ENCODE results near the gene TULP4. TPM values are rescaled to one million over a fixed set of nuclear protein-coding genes. Genes with fewer than 3 reads are reported as not detected.
A peak's percentile ranks its signal among the peaks of the same experiment; 100 is the strongest.
"Not testable (repeated sequence)": the region's sequence is repeated elsewhere in the genome, so short reads cannot be mapped to it uniquely, and the experiment has no call there.

The TULP4 gene
- polyA plus RNA-seq, 2 donors: 3.5 to 7.6 TPM

DNA sequence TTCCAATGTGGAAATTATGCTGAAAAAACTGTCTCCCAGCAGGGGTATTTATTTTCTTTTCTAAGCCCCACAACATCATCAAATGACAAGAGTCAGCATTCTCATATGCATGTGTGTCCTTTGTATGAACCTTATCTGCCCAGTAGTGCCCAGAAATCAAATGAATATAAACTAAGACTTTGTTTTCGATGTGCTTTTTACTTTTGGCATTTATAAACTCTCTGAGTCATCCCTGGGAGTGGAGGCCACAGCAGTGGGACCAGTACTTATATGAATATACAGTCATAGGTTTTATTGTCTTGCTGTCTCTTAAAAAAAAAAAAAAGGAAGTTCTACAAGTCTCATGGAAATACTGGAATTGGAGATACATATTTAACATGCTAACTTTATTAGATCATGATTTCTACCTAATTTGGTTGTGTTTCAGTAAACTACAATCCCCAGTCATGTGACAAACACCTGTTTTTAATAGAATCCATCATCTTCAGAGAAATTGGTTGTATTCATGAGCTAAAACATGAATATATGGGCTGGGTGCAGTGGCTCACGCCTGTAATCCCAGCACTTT lies 148.4 kb downstream of the TULP4 start:
- Histone ChIP-seq H3K9me3 (ENCODE audit: control insufficient read depth in 2 of 2, insufficient read depth in 1 of 2, low read depth in 1 of 2, low read length in 1 of 2) (no peaks in the 10 kb centered on the region), H3K4me1 (ENCODE audit: control insufficient read depth in 2 of 2, insufficient read depth in 2 of 2, low read length in 1 of 2) (no peaks in the 10 kb centered on the region), H3K27me3 (ENCODE audit: control insufficient read depth in 1 of 2, insufficient read depth in 2 of 2, low read length in 2 of 2) (no peaks in the 10 kb centered on the region), H3K36me3 (ENCODE audit: control insufficient read depth in 2 of 2, insufficient read depth in 2 of 2, low read length in 1 of 2) (peaks cover 0 to 2% of the 10 kb centered on the region in 2 donors), H3K4me3 (ENCODE audit: low read depth in 1 of 2, low read length in 2 of 2) (no peak overlapping the region), H3K27ac (ENCODE audit: low read depth in 2 of 2, low read length in 1 of 2) (no peak overlapping the region)
- WGBS, 2 donors: 58 to 78% methylated on average over 2 of the region's 2 CpGs

DNA sequence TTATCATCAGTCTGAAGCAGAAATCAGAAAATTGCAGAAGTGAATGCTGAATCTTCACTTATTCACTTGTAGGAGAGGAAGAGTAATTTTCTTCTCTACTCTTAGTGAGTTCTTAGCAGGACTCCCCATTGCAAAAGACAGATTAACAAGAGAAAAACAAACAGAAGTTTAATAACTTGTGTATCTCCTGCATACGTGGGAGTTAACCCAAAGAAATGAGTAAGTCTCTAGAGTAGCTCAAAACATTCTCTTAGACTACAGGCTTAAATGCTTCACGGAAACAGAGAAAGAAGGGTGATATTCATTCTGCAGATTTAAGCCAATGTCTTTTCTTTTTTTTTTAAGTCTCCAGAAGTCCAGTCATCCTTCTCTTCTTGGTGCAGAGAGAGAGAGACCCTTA lies 149.7 kb downstream of the TULP4 start:
- Histone ChIP-seq H3K27me3 (ENCODE audit: control insufficient read depth in 1 of 2, insufficient read depth in 2 of 2, low read length in 2 of 2) (no peaks in the 10 kb centered on the region), H3K9me3 (ENCODE audit: control insufficient read depth in 2 of 2, insufficient read depth in 1 of 2, low read depth in 1 of 2, low read length in 1 of 2) (no peaks in the 10 kb centered on the region), H3K4me3 (ENCODE audit: low read depth in 1 of 2, low read length in 2 of 2) (no peak overlapping the region), H3K36me3 (ENCODE audit: control insufficient read depth in 2 of 2, insufficient read depth in 2 of 2, low read length in 1 of 2) (peaks cover 0 to 2% of the 10 kb centered on the region in 2 donors), H3K27ac (ENCODE audit: low read depth in 2 of 2, low read length in 1 of 2) (no peak overlapping the region), H3K4me1 (ENCODE audit: control insufficient read depth in 2 of 2, insufficient read depth in 2 of 2, low read length in 1 of 2) (no peaks in the 10 kb centered on the region)
- WGBS, 2 donors: 77 to 81% methylated on average over 2 of the region's 2 CpGs

GRCh38 chr6:158464483-158464882 lies 152.2 kb downstream of the TULP4 start:
- H3K9me3 ChIP-seq (ENCODE audit: control insufficient read depth in 2 of 2, insufficient read depth in 1 of 2, low read depth in 1 of 2, low read length in 1 of 2): no peaks in the 10 kb centered on the region
- no peaks in the 10 kb centered on the region for H3K4me1 ChIP-seq (ENCODE audit: control insufficient read depth in 2 of 2, insufficient read depth in 2 of 2, low read length in 1 of 2)
- H3K27ac ChIP-seq (ENCODE audit: low read depth in 2 of 2, low read length in 1 of 2): no peak overlapping the region
- no peak overlapping the region for H3K4me3 ChIP-seq (ENCODE audit: low read depth in 1 of 2, low read length in 2 of 2)
- WGBS, 2 donors: 94% methylated on average over 9 of the region's 9 CpGs
- no peaks in the 10 kb centered on the region for H3K36me3 ChIP-seq (ENCODE audit: control insufficient read depth in 2 of 2, insufficient read depth in 2 of 2, low read length in 1 of 2)
- H3K27me3 ChIP-seq (ENCODE audit: control insufficient read depth in 1 of 2, insufficient read depth in 2 of 2, low read length in 2 of 2): no peaks in the 10 kb centered on the region

DNA sequence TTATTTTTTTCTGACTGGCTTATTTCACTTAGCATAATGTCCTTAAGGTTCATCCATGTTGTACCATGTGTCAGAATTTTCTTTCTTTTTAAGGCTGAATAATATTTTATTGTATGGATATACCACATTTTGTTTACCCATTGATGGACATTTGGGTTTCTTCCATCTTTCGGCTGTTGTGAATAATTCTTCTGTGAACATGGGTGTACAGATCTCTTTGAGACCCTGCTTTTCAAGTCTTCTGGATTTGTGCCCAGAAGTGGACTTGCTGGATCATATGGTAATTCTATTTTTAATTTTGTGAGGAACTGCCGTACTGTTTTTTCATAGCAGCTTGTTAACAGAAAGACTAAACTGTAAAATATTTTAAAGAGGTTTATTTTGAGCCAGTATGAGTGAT lies 153.0 kb downstream of the TULP4 start:
- Histone ChIP-seq H3K4me1 (ENCODE audit: control insufficient read depth in 2 of 2, insufficient read depth in 2 of 2, low read length in 1 of 2) (no peaks in the 10 kb centered on the region), H3K36me3 (ENCODE audit: control insufficient read depth in 2 of 2, insufficient read depth in 2 of 2, low read length in 1 of 2) (peaks cover 0 to 2% of the 10 kb centered on the region in 2 donors), H3K4me3 (ENCODE audit: low read depth in 1 of 2, low read length in 2 of 2) (no peak overlapping the region), H3K9me3 (ENCODE audit: control insufficient read depth in 2 of 2, insufficient read depth in 1 of 2, low read depth in 1 of 2, low read length in 1 of 2) (no peaks in the 10 kb centered on the region), H3K27ac (ENCODE audit: low read depth in 2 of 2, low read length in 1 of 2) (no peak overlapping the region), H3K27me3 (ENCODE audit: control insufficient read depth in 1 of 2, insufficient read depth in 2 of 2, low read length in 2 of 2) (no peaks in the 10 kb centered on the region)
- WGBS, 2 donors: 86 to 87% methylated on average over 2 of the region's 2 CpGs

DNA sequence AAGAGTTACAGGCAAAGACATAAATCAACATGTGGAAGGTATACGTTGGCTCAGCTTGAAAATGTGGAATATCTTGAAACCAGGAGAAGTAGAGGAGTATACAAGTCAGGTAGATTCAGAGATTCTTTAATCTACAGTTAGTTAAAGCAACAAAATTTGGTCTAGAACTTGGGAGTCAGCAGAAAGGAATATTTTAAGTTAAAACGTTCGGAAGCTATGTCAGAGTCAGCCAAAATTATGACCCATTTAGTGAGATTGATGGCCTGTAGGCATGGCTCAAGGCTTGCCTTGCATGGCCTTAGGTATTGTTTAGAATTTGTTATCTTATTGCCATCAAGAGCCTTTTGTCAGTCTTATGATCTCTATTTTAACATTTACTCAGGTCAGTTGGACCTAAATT lies 153.5 kb downstream of the TULP4 start:
- Histone ChIP-seq H3K27me3 (ENCODE audit: control insufficient read depth in 1 of 2, insufficient read depth in 2 of 2, low read length in 2 of 2) (no peaks in the 10 kb centered on the region), H3K4me1 (ENCODE audit: control insufficient read depth in 2 of 2, insufficient read depth in 2 of 2, low read length in 1 of 2) (no peaks in the 10 kb centered on the region), H3K4me3 (ENCODE audit: low read depth in 1 of 2, low read length in 2 of 2) (no peak overlapping the region), H3K36me3 (ENCODE audit: control insufficient read depth in 2 of 2, insufficient read depth in 2 of 2, low read length in 1 of 2) (peaks cover 0 to 2% of the 10 kb centered on the region in 2 donors), H3K9me3 (ENCODE audit: control insufficient read depth in 2 of 2, insufficient read depth in 1 of 2, low read depth in 1 of 2, low read length in 1 of 2) (no peaks in the 10 kb centered on the region), H3K27ac (ENCODE audit: low read depth in 2 of 2, low read length in 1 of 2) (no peak overlapping the region)
- WGBS, 2 donors: 73% methylated on average over 3 of the region's 3 CpGs

GRCh38 chr6:158467923-158468322 lies 155.7 kb downstream of the TULP4 start:
- Histone ChIP-seq H3K27ac (ENCODE audit: low read depth in 2 of 2, low read length in 1 of 2) (peak overlapping the region in 1 of 2 donors; percentile 2), H3K4me3 (ENCODE audit: low read depth in 1 of 2, low read length in 2 of 2) (no peak overlapping the region), H3K27me3 (ENCODE audit: control insufficient read depth in 1 of 2, insufficient read depth in 2 of 2, low read length in 2 of 2) (no peaks in the 10 kb centered on the region), H3K4me1 (ENCODE audit: control insufficient read depth in 2 of 2, insufficient read depth in 2 of 2, low read length in 1 of 2) (peaks cover 0 to 2% of the 10 kb centered on the region in 2 donors), H3K9me3 (ENCODE audit: control insufficient read depth in 2 of 2, insufficient read depth in 1 of 2, low read depth in 1 of 2, low read length in 1 of 2) (no peaks in the 10 kb centered on the region), H3K36me3 (ENCODE audit: control insufficient read depth in 2 of 2, insufficient read depth in 2 of 2, low read length in 1 of 2) (peaks cover 0 to 2% of the 10 kb centered on the region in 2 donors)
- 55 to 65% methylated on average over 6 of the region's 6 CpGs for WGBS, 2 donors

- Histone ChIP-seq H3K27ac (ENCODE audit: low read depth in 2 of 2, low read length in 1 of 2) (no peak overlapping the region), H3K27me3 (ENCODE audit: control insufficient read depth in 1 of 2, insufficient read depth in 2 of 2, low read length in 2 of 2) (no peaks in the 10 kb centered on the region), H3K4me1 (ENCODE audit: control insufficient read depth in 2 of 2, insufficient read depth in 2 of 2, low read length in 1 of 2) (peaks cover 0 to 2% of the 10 kb centered on the region in 2 donors), H3K4me3 (ENCODE audit: low read depth in 1 of 2, low read length in 2 of 2) (no peak overlapping the region), H3K9me3 (ENCODE audit: control insufficient read depth in 2 of 2, insufficient read depth in 1 of 2, low read depth in 1 of 2, low read length in 1 of 2) (no peaks in the 10 kb centered on the region), H3K36me3 (ENCODE audit: control insufficient read depth in 2 of 2, insufficient read depth in 2 of 2, low read length in 1 of 2) (peaks cover 0 to 2% of the 10 kb centered on the region in 2 donors)
- WGBS, 2 donors: 77 to 80% methylated on average over 6 of the region's 6 CpGs
These were observed 156.4 kb downstream of the TULP4 start for GRCh38 chr6:158468666-158469065.

- H3K9me3 ChIP-seq (ENCODE audit: control insufficient read depth in 2 of 2, insufficient read depth in 1 of 2, low read depth in 1 of 2, low read length in 1 of 2); H3K4me1 ChIP-seq (ENCODE audit: control insufficient read depth in 2 of 2, insufficient read depth in 2 of 2, low read length in 1 of 2); H3K27me3 ChIP-seq (ENCODE audit: control insufficient read depth in 1 of 2, insufficient read depth in 2 of 2, low read length in 2 of 2); H3K27ac ChIP-seq (ENCODE audit: low read depth in 2 of 2, low read length in 1 of 2); H3K4me3 ChIP-seq (ENCODE audit: low read depth in 1 of 2, low read length in 2 of 2); H3K36me3 ChIP-seq (ENCODE audit: control insufficient read depth in 2 of 2, insufficient read depth in 2 of 2, low read length in 1 of 2): not testable (repeated sequence)
- 96 to 98% methylated on average over 18 of the region's 18 CpGs for WGBS, 2 donors
These were observed 157.8 kb downstream of the TULP4 start for GRCh38 chr6:158470023-158470422.

DNA sequence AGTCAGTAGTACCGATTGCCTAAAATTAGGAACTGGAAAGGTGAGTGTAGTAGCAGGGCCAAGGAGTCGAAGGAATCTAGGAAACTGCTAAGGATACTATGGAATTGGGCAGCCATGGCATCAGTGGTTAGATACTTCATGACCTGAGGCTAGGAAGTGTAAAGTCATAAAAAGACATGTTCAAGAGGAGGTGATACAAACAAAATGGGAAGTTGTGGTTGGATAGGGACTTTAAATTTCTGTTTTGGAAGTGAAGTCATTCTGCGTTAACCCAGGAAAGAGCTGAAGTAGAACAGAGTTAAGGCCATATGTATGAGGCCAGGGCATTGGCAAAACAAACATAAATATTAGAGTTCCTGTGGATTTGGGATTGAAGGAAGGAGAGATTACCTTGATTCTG lies 159.1 kb downstream of the TULP4 start:
- WGBS, 2 donors: 93 to 94% methylated on average over 3 of the region's 3 CpGs
- Histone ChIP-seq H3K4me3 (ENCODE audit: low read depth in 1 of 2, low read length in 2 of 2) (no peak overlapping the region), H3K27me3 (ENCODE audit: control insufficient read depth in 1 of 2, insufficient read depth in 2 of 2, low read length in 2 of 2) (no peaks in the 10 kb centered on the region), H3K36me3 (ENCODE audit: control insufficient read depth in 2 of 2, insufficient read depth in 2 of 2, low read length in 1 of 2) (peaks cover 0 to 3% of the 10 kb centered on the region in 2 donors), H3K9me3 (ENCODE audit: control insufficient read depth in 2 of 2, insufficient read depth in 1 of 2, low read depth in 1 of 2, low read length in 1 of 2) (no peaks in the 10 kb centered on the region), H3K27ac (ENCODE audit: low read depth in 2 of 2, low read length in 1 of 2) (no peak overlapping the region), H3K4me1 (ENCODE audit: control insufficient read depth in 2 of 2, insufficient read depth in 2 of 2, low read length in 1 of 2) (peaks cover 2% of the 10 kb centered on the region in 2 donors)

GRCh38 chr6:158472447-158472846 lies 160.2 kb downstream of the TULP4 start:
- no peak overlapping the region for H3K27ac ChIP-seq (ENCODE audit: low read depth in 2 of 2, low read length in 1 of 2)
- H3K9me3 ChIP-seq (ENCODE audit: control insufficient read depth in 2 of 2, insufficient read depth in 1 of 2, low read depth in 1 of 2, low read length in 1 of 2): no peaks in the 10 kb centered on the region
- H3K4me1 ChIP-seq (ENCODE audit: control insufficient read depth in 2 of 2, insufficient read depth in 2 of 2, low read length in 1 of 2): peaks cover 2% of the 10 kb centered on the region in 2 donors
- H3K4me3 ChIP-seq (ENCODE audit: low read depth in 1 of 2, low read length in 2 of 2): no peak overlapping the region
- peaks cover 0 to 5% of the 10 kb centered on the region in 2 donors for H3K36me3 ChIP-seq (ENCODE audit: control insufficient read depth in 2 of 2, insufficient read depth in 2 of 2, low read length in 1 of 2)
- no peaks in the 10 kb centered on the region for H3K27me3 ChIP-seq (ENCODE audit: control insufficient read depth in 1 of 2, insufficient read depth in 2 of 2, low read length in 2 of 2)
- WGBS, 2 donors: 65 to 79% methylated on average over 5 of the region's 5 CpGs
